HG03139 (cell line): ENCODE data around the gene DNAI2.

Experiments
- ATAC-seq: cut with Tn5 transposase; IDR thresholded peaks from one replicate; pipeline ENCODE4 v1.9.1; 2021; ENCODE audit not compliant: unreplicated experiment

Gene DNAI2

GRCh38 chr17:74274060-74274708 is at the start of gene DNAI2:
TSS of gene DNAI2 (plus strand) at chr17:74274234. CDS start at chr17:74281818, 7,584 bp downstream.
- ATAC-seq, result no peak

GRCh38 chr17:74224959-74225725 is 48.9 kb upstream of the DNAI2 start:
- ATAC-seq, result no peak

GRCh38 chr17:74226252-74226651 is 47.8 kb upstream of the DNAI2 start:
- ATAC-seq, result no peak

- no peak for ATAC-seq
These were observed 46.6 kb upstream of the DNAI2 start for GRCh38 chr17:74227271-74228080.

GRCh38 chr17:74228306-74228978 is 45.6 kb upstream of the DNAI2 start:
- ATAC-seq, result no peak

- ATAC-seq, result no peak
These were observed 43.1 kb upstream of the DNAI2 start for GRCh38 chr17:74230896-74231295.

GRCh38 chr17:74231928-74232907 is 41.8 kb upstream of the DNAI2 start:
- ATAC-seq, result no peak

- ATAC-seq, result no peak
These were observed 40.1 kb upstream of the DNAI2 start for GRCh38 chr17:74233937-74234336.

- ATAC-seq, result no peak
These were observed 39.5 kb upstream of the DNAI2 start for GRCh38 chr17:74234486-74234885.

GRCh38 chr17:74235040-74235581 is 38.9 kb upstream of the DNAI2 start:
- ATAC-seq, result no peak

- no peak for ATAC-seq
These were observed 38.1 kb upstream of the DNAI2 start for GRCh38 chr17:74235911-74236371.

GRCh38 chr17:74237321-74237720 is 36.7 kb upstream of the DNAI2 start:
- ATAC-seq, result no peak

GRCh38 chr17:74239172-74239571 is 34.9 kb upstream of the DNAI2 start:
- ATAC-seq, result no peak

- ATAC-seq, result no peak
These were observed 33.3 kb upstream of the DNAI2 start for GRCh38 chr17:74240618-74241205.

GRCh38 chr17:74241431-74241830 is 32.6 kb upstream of the DNAI2 start:
- ATAC-seq, result no peak

- no peak for ATAC-seq
These were observed 32.2 kb upstream of the DNAI2 start for GRCh38 chr17:74241847-74242246.

GRCh38 chr17:74243013-74243755 is 30.9 kb upstream of the DNAI2 start:
- no peak for ATAC-seq

- no peak for ATAC-seq
These were observed 29.9 kb upstream of the DNAI2 start for GRCh38 chr17:74244128-74244527.
